ENCODE results near the gene AP1B1. TPM values are rescaled to one million over a fixed set of nuclear protein-coding genes. Genes with fewer than 3 reads are reported as not detected.

Gene AP1B1
- total RNA-seq = 10 to 100 TPM; 71.6 to 99.1 TPM
- polyA plus RNA-seq (ENCODE audit: insufficient read length in 6 of 6) = 10 to 100 TPM; 32.5 to 37.9 (median 34.8) TPM
- long read RNA-seq, donor 1, full-length matches to known transcripts = 1 of 20 reads
- long read RNA-seq, donor 1, partial matches to known transcripts = 8 of 20 reads
- long read RNA-seq, donor 1, other reads (novel, unspliced or antisense) = 11 of 20 reads
- long read RNA-seq, donor 2, full-length matches to known transcripts = 2 of 22 reads
- long read RNA-seq, donor 2, partial matches to known transcripts = 20 of 22 reads
- long read RNA-seq, donor 2, other reads (novel, unspliced or antisense) = 0 of 22 reads
- long read RNA-seq, donor 3, full-length matches to known transcripts = 2 of 2 reads
- long read RNA-seq, donor 3, partial matches to known transcripts = 0 of 2 reads
- long read RNA-seq, donor 3, other reads (novel, unspliced or antisense) = 0 of 2 reads
- long read RNA-seq, donor 4, full-length matches to known transcripts = 1 of 11 reads
- long read RNA-seq, donor 4, partial matches to known transcripts = 3 of 11 reads
- long read RNA-seq, donor 4, other reads (novel, unspliced or antisense) = 7 of 11 reads
- long read RNA-seq, donor 5, full-length matches to known transcripts = 2 of 9 reads
- long read RNA-seq, donor 5, partial matches to known transcripts = 7 of 9 reads
- long read RNA-seq, donor 5, other reads (novel, unspliced or antisense) = 0 of 9 reads
- long read RNA-seq, donor 6 = 0 reads
- long read RNA-seq, donor 7, full-length matches to known transcripts = 2 of 2 reads
- long read RNA-seq, donor 7, partial matches to known transcripts = 0 of 2 reads
- long read RNA-seq, donor 7, other reads (novel, unspliced or antisense) = 0 of 2 reads
- long read RNA-seq, donor 8, full-length matches to known transcripts = 1 of 1 reads
- long read RNA-seq, donor 8, partial matches to known transcripts = 0 of 1 reads
- long read RNA-seq, donor 8, other reads (novel, unspliced or antisense) = 0 of 1 reads
- long read RNA-seq, donor 9 = 0 reads
- long read RNA-seq, donor 10, full-length matches to known transcripts = 1 of 14 reads
- long read RNA-seq, donor 10, partial matches to known transcripts = 7 of 14 reads
- long read RNA-seq, donor 10, other reads (novel, unspliced or antisense) = 6 of 14 reads
- long read RNA-seq, donor 11, partial matches to known transcripts = 8 of 8 reads
- long read RNA-seq, donor 11, other reads (novel, unspliced or antisense) = 0 of 8 reads
- long read RNA-seq, donor 12, full-length matches to known transcripts = 1 of 95 reads
- long read RNA-seq, donor 12, partial matches to known transcripts = 94 of 95 reads
- long read RNA-seq, donor 12, other reads (novel, unspliced or antisense) = 0 of 95 reads

DNA sequence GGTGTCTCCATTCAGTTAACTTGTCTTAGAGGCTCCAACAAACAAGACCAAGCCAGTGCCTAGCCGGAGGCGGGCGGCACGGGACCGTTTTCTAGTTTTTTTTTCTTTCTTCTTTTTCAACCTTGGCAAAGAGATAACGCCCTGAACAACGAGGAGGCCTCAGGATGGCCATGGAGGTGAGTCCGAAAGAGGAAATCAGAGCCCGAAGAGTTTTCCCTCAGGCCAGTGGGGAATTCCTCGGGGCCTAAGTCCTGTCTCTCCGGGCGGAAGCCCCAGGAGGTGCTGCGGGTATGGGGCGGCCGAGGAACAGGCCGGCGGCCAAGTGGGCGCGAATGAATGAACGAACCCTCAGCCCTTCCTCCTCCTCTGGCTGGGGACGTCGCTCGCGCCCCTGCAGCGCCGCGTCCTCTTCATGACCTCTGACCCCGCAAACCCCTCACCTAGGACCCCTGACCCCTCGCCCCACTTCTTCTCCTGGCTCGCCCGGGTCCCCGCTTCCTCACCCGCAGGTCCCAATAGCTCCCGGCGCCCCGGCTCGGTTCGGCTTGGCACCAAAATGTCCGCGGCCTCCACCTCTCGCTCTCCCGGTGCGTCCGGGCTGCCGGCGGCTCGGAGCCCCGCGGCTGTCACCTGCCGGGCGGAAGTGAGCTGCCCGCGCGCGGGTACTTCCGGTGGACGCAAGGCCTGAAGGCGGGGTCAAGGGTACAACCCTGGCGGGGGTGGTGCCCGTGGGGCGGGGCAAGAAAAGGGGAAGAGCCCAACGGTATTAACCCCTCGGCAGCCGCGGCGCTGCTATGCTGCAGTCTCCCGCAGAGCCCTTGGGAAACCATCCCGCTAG is at the start of gene AP1B1:
Gene AP1B1, minus strand, starts transcription at position 650 of the 838 bp plus-strand sequence. CDS start 21,327 bp downstream, outside the sequence.
- peak within 1 kb of the TSS; percentile 54 to 87 for H3K4me3 ChIP-seq
- ATAC-seq (peak; percentile 98), DNase-seq (peak; percentile 81 to 100 (median 94))
- no peaks in the 10 kb centered on the region for H3K27me3 ChIP-seq
- intact Hi-C loops (cut with DNase I) = no loop called here
- H3K9me3 ChIP-seq = no peaks in the 10 kb centered on the region
- H3K4me1 ChIP-seq = peaks cover 14 to 52% of the 10 kb centered on the region in 2 donors
- H3K36me3 ChIP-seq = peaks cover 0 to 13% of the 10 kb centered on the region in 2 donors
- H3K27ac ChIP-seq = peak within 1 kb of the TSS; percentile 84 to 87
- TF ChIP-seq, protein P1, sequence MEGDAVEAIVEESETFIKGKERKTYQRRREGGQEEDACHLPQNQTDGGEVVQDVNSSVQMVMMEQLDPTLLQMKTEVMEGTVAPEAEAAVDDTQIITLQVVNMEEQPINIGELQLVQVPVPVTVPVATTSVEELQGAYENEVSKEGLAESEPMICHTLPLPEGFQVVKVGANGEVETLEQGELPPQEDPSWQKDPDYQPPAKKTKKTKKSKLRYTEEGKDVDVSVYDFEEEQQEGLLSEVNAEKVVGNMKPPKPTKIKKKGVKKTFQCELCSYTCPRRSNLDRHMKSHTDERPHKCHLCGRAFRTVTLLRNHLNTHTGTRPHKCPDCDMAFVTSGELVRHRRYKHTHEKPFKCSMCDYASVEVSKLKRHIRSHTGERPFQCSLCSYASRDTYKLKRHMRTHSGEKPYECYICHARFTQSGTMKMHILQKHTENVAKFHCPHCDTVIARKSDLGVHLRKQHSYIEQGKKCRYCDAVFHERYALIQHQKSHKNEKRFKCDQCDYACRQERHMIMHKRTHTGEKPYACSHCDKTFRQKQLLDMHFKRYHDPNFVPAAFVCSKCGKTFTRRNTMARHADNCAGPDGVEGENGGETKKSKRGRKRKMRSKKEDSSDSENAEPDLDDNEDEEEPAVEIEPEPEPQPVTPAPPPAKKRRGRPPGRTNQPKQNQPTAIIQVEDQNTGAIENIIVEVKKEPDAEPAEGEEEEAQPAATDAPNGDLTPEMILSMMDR (IDR thresholded peaks at IDR 0.05) = no peak

- no peaks in the 10 kb centered on the region for H3K4me1 ChIP-seq
- DNase-seq (no peak), ATAC-seq (no peak)
- H3K36me3 ChIP-seq = no peaks in the 10 kb centered on the region
- intact Hi-C loops (cut with DNase I) = no loop called here
- H3K27ac ChIP-seq = no peak overlapping the region
- H3K27me3 ChIP-seq = peaks cover 0 to 9% of the 10 kb centered on the region in 2 donors
- TF ChIP-seq, protein P1 (IDR thresholded peaks at IDR 0.05) = no peak
- H3K9me3 ChIP-seq = no peaks in the 10 kb centered on the region
- no peak overlapping the region for H3K4me3 ChIP-seq
Observed at GRCh38 chr22:29435236-29436136, 47.1 kb upstream of the AP1B1 start.

DNA sequence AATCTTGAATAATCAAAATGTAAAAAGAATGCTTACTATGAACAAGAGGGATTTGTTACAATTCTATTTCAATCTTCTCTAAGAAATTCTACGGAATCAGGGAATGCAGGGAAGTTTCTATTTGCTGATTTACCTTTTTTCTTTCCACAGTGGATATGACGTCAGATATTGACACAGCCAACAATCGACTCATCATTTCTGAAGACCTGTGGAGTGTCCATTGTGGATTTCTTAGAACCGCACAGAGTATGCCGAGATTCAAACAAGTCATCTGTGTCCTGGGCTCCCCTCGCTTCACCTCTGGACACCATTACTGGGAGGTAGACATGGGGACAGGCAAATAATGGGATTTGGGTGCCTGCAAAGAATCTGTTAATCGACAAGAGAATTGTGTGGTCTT is 45.9 kb upstream of the AP1B1 start:
- no peak overlapping the region for H3K4me3 ChIP-seq
- TF ChIP-seq, protein P1 (IDR thresholded peaks at IDR 0.05) = no peak
- ATAC-seq (no peak), DNase-seq (no peak)
- H3K27ac ChIP-seq = no peak overlapping the region
- intact Hi-C loops (cut with DNase I) = no loop called here
- no peaks in the 10 kb centered on the region for H3K9me3 ChIP-seq
- no peaks in the 10 kb centered on the region for H3K36me3 ChIP-seq
- H3K4me1 ChIP-seq = no peaks in the 10 kb centered on the region
- peaks cover 0 to 9% of the 10 kb centered on the region in 2 donors for H3K27me3 ChIP-seq

DNA sequence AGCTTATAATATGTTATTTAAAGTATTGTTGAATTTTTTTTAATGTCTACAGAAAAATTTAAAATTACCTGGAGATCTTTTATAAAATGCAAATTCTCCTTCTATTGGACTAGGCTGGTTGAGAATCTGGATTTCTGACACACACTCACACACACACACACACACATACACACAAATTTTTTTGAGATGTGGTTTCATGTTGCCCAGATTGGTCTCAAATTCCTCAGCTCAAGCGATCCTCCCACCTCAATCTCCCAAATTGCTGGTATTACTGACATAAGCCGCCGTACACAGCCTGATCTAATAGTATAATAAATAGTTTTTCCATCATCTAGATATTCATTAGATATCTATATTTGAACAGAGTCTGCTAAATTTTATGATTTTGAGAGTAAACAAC is 45.5 kb upstream of the AP1B1 start:
- intact Hi-C loops (cut with DNase I) = no loop called here
- no peak overlapping the region for H3K27ac ChIP-seq
- TF ChIP-seq, protein P1 (IDR thresholded peaks at IDR 0.05) = no peak
- no peaks in the 10 kb centered on the region for H3K36me3 ChIP-seq
- no peak overlapping the region for H3K4me3 ChIP-seq
- H3K4me1 ChIP-seq = no peaks in the 10 kb centered on the region
- ATAC-seq = no peak
- DNase-seq = no peak
- no peaks in the 10 kb centered on the region for H3K9me3 ChIP-seq
- peaks cover 0 to 9% of the 10 kb centered on the region in 2 donors for H3K27me3 ChIP-seq
